ENCODE results near the gene SEMA4B.

GRCh38 chr15:90202929-90203328 is 1.8 kb downstream of the SEMA4B start:
- TF ChIP-seq CTCF (IDR thresholded peaks at IDR 0.05): no peak
- TF ChIP-seq POLR2A (IDR thresholded peaks at IDR 0.05): no peak
